RCC 7860 (cell line): ENCODE measurements around the gene OCIAD2.
"Not testable (repeated sequence)": the region's sequence is repeated elsewhere in the genome, so short reads cannot be mapped to it uniquely, and the experiment has no call there.

Experiments
- DNase-seq: peaks from one replicate; pipeline ENCODE4 v3.0.0-alpha.2; 2015; ENCODE audit warnings: low spot score
- FAIRE-seq: peaks from 2 replicates; lab custom pipeline; 2012; peaks lifted over from hg19 to GRCh38; lab: Jason Lieb, UNC

The OCIAD2 gene

DNA sequence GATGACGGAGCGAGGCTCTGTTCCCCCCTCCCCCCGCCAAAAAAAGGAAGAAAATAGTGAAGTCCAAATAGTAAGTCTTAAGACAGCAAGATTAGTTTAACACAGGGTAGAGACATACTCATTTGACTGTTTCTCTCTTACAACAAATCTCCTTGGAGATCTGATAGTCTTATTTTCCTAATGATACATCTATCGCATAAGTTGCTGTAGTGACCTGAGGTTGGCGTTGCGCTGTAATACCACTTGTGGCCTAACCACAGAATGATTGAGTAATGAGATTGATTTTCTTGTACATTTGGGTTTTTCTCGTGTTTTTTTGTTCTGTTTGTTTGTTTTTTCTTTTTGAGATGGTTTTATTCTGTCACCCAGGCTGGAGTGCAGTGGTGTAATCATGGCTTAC is 48.4 kb downstream of the OCIAD2 start:
- DNase-seq (no peak), FAIRE-seq (no peak)

GRCh38 chr4:48854982-48855381 is 51.6 kb downstream of the OCIAD2 start:
- DNase-seq (no peak), FAIRE-seq (no peak)

DNA sequence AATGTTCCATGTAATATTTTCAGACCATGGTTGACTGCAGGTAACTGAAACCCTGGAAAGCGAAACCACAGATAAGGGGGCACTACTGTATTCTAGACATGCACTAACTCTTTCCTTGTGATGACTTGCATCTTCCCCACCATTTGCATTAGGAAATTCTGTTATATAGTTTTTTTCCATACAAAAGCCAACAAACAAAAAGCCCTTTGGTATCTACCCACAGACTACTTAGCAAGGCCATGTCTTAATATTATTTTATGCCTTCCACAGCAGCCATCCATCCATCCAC is 52.2 kb downstream of the OCIAD2 start:
- DNase-seq (no peak), FAIRE-seq (no peak)

GRCh38 chr4:48853604-48854394 is 52.8 kb downstream of the OCIAD2 start:
- FAIRE-seq (no peak), DNase-seq (no peak)

DNA sequence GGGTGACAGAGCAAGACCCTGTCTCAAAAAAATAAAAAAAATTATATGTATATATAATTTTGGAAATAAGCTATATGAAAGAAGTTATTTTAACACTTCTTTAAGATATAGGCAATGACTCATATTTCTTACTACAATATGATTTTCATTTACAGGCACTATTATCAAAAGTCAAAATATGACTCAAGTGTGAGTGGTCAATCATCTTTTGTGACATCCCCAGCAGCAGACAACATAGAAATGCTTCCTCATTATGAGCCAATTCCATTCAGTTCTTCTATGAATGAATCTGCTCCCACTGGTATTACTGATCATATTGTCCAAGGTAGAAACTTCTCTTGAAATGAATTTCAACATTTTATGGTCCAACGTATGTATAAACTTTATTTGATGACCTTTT is 54.9 kb downstream of the OCIAD2 start:
- DNase-seq (no peak), FAIRE-seq (no peak)

GRCh38 chr4:48848799-48849198 is 57.8 kb downstream of the OCIAD2 start:
- not testable (repeated sequence) for DNase-seq, FAIRE-seq

GRCh38 chr4:48844843-48845242 is 61.7 kb downstream of the OCIAD2 start:
- no peak for DNase-seq
- FAIRE-seq, result no peak

DNA sequence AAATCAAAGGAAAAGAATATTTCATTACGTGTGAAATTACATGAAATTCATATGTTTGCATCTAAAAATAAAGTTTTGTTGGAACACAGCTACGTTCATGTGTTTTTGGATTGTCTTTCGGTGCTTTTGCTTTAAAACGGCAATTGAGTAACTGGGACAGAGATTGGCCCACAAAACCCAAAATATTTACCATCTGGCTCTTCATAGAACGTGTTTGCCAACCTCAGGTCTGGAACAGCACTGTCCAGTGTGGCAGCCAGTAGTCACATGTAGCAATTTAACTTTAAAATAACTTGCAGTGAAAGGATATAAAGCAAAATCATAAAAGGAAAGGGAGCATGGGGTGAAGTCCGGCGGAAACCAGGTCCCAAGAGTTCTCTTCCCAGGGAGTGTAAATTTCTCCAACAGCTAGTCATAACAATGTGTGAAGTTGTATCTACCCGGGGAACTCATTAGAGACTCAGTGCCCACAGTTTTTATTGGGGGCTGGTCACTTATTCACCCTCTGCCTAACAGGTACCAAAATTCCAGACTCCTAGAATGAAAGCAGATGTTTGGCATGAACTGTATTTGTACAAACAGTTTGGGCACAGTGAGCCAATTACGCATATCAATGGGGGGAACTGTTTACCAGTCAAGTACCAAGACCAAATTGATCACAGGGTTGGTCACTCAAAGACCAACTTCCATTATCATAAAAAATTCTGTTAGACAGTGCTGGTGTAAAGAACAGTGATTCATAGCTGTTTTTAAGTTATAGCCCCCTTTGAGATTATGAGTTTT is 65.3 kb downstream of the OCIAD2 start:
- FAIRE-seq (no peak), DNase-seq (no peak)

DNA sequence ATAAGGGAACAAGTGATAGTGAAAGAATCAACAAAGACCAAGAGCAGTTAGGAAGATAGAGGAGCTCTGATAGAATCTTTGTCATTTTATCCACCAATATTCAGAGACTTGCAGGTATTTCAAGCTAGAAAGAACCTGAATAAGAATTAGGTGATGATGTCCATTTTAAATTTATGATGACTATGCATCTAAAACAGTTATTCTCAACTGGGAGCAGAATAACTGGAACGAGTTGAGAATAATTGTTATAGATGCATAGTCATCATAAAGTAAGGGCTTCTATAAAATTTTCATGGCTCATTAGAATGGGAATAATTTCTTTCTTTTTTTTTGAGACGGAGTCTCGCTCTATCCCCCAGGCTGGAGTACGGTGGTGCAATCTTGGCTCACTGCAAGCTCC is 69.9 kb downstream of the OCIAD2 start:
- no peak for FAIRE-seq
- DNase-seq, result no peak
